Measurements from ENCODE around the gene SELENON. TPM values are rescaled to one million over a fixed set of nuclear protein-coding genes. Genes with fewer than 3 reads are reported as not detected.

SELENON gene
- total RNA-seq, 1 experiment from 2014 or later, result 90.9 TPM

DNA sequence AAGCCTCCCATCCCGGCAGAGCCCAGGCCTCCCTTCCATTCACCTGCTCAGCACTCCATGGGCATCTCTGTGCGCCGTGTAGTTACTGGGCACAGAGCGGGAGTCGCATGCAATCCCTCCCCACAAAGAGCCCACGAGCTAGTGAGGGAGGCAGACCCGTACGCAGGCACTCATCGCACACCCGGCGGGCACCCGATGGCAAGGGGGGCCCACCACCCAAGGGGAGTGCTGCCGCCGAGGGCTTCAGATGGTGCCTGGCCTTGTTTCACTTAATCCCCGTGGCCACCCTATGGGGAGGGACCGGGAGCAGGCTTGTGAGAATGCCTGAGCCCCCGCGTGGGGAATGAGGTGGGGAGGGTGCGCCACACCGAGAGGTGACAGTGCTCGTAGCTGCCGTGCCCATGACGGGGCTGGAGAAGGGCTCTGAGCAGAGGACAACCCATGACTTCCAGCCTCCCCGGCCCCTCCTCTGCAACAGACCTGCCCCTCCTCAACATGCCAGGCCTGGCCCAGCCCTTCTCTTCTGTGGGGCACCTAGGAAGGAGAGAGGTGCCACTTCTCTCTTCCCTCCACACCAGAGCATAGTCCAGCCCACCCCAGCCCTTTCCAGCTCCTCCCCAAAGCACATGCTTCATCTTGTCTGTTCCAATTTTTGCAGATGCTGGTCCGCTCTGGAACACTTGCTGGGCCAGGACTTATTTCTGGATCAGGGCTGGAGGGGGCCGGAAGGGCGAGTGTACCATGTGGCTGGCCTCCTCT, 30.2 kb upstream of the SELENON start:
- H3K27ac ChIP-seq (ENCODE audit: insufficient read length, low read depth, low read length), result no peak overlapping the region
- no peak overlapping the region for H2AFZ ChIP-seq (ENCODE audit: low read length)
- Mint-ChIP-seq H3K36me3 (ENCODE audit: insufficient read depth in 1 of 3, low read depth in 3 of 3) (peaks cover 0 to 2% (median 0%) of the 10 kb centered on the region in 3 experiments; a peak in 2 of 7 replicates), H3K4me1 (peaks cover 31 to 35% of the 10 kb centered on the region in 2 experiments), H3K4me3 (no peak overlapping the region), H3K27ac (no peak overlapping the region), H3K27me3 (ENCODE audit: low read depth) (no peaks in the 10 kb centered on the region), H3K9me3 (no peaks in the 10 kb centered on the region)
- no peaks in the 10 kb centered on the region for H3K79me2 ChIP-seq (ENCODE audit: insufficient read depth, low read length)
- no peak overlapping the region for H2AK5ac ChIP-seq (ENCODE audit: insufficient read length, low read length)
- H2BK5ac ChIP-seq (ENCODE audit: insufficient read length, low read length), result no peak overlapping the region
- no peak overlapping the region; the same call in 1 of the 2 replicates for H3K14ac ChIP-seq (ENCODE audit: insufficient read depth, low read length)
- H4K8ac ChIP-seq (replicated peaks; ENCODE audit: insufficient read length, low read depth, low read length), result no peak overlapping the region
- no peak overlapping the region for H2BK12ac ChIP-seq (ENCODE audit: insufficient read length, low read depth, low read length)
- no peak for DNase-seq
- no peaks in the 10 kb centered on the region for H4K20me1 ChIP-seq (ENCODE audit: control insufficient read depth, insufficient read depth, insufficient read length)
- no peaks in the 10 kb centered on the region for H3K9me3 ChIP-seq (ENCODE audit: control insufficient read depth, low read depth, low read length)
- H3T11ph ChIP-seq (ENCODE audit: low read length), result no peak overlapping the region
- H3K23me2 ChIP-seq (ENCODE audit: insufficient read length, low read depth, low read length, poor library complexity, severe bottlenecking), result no peaks in the 10 kb centered on the region
- H2BK120ac ChIP-seq (ENCODE audit: low read depth, low read length, poor library complexity, severe bottlenecking), result no peak overlapping the region
- no peak overlapping the region for H3K23ac ChIP-seq (ENCODE audit: insufficient read length, low read depth, low read length)
- no peak overlapping the region for H3K4me2 ChIP-seq (ENCODE audit: insufficient read depth, insufficient read length, low read length)
- no peaks in the 10 kb centered on the region for H3K4me1 ChIP-seq (ENCODE audit: insufficient read depth, low read length)
- no peaks in the 10 kb centered on the region for H3K79me1 ChIP-seq (ENCODE audit: insufficient read depth, low read depth, low read length, poor library complexity, severe bottlenecking)
- TF ChIP-seq, protein P1, sequence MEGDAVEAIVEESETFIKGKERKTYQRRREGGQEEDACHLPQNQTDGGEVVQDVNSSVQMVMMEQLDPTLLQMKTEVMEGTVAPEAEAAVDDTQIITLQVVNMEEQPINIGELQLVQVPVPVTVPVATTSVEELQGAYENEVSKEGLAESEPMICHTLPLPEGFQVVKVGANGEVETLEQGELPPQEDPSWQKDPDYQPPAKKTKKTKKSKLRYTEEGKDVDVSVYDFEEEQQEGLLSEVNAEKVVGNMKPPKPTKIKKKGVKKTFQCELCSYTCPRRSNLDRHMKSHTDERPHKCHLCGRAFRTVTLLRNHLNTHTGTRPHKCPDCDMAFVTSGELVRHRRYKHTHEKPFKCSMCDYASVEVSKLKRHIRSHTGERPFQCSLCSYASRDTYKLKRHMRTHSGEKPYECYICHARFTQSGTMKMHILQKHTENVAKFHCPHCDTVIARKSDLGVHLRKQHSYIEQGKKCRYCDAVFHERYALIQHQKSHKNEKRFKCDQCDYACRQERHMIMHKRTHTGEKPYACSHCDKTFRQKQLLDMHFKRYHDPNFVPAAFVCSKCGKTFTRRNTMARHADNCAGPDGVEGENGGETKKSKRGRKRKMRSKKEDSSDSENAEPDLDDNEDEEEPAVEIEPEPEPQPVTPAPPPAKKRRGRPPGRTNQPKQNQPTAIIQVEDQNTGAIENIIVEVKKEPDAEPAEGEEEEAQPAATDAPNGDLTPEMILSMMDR (conservative IDR thresholded peaks at IDR 0.05), result no peak
- no peak overlapping the region for H4K91ac ChIP-seq (ENCODE audit: insufficient read length, low read depth, low read length)
- no peak overlapping the region for H3K9ac ChIP-seq (ENCODE audit: extremely low read depth, insufficient read length, low read length)
- H4K5ac ChIP-seq (ENCODE audit: insufficient read length, low read depth, low read length), result no peak overlapping the region
- no peak overlapping the region for H3K56ac ChIP-seq (ENCODE audit: insufficient read length, low read depth, low read length)
- H3K27me3 ChIP-seq (ENCODE audit: insufficient read depth, low read length), result no peaks in the 10 kb centered on the region
- H2BK15ac ChIP-seq (ENCODE audit: low read depth, low read length), result no peak overlapping the region
- H2BK20ac ChIP-seq (ENCODE audit: low read depth, low read length, poor library complexity, severe bottlenecking), result no peak overlapping the region
- WGBS (ENCODE audit: extremely low coverage, insufficient read length, low lambda C conversion rate), result no CpG with 5 or more reads among the region's 27 CpGs
- H3K18ac ChIP-seq (ENCODE audit: insufficient read length, low read depth, low read length), result no peak overlapping the region
- H3K4ac ChIP-seq (ENCODE audit: low read depth, low read length), result no peak overlapping the region

Measured in H9 (cell line).